Activated CD4-positive, CD25-positive, alpha-beta regulatory T cell (primary cell): ENCODE measurements around the gene CYBA.
"Not testable (repeated sequence)": the region's sequence is repeated elsewhere in the genome, so short reads cannot be mapped to it uniquely, and the experiment has no call there.

ENCODE experiments used
- DNase-seq, 4 experiments: peaks; one replicate each; lab custom pipeline; 2025; lab: John Stamatoyannopoulos, UW

The CYBA gene

GRCh38 chr16:88610909-88611812 is 39.7 kb downstream of the CYBA start:
- DNase-seq: no peak

GRCh38 chr16:88610080-88610479 is 40.8 kb downstream of the CYBA start:
- DNase-seq: no peak

- DNase-seq: not testable (repeated sequence)
Measured at GRCh38 chr16:88609426-88609825, 41.4 kb downstream of the CYBA start.

- DNase-seq: no peak
Measured at GRCh38 chr16:88608076-88608475, 42.8 kb downstream of the CYBA start.

- no peak for DNase-seq
Measured at GRCh38 chr16:88606148-88606757, 44.6 kb downstream of the CYBA start.

- DNase-seq: no peak
Measured at GRCh38 chr16:88605186-88606147, 45.4 kb downstream of the CYBA start.

- no peak for DNase-seq
Measured at GRCh38 chr16:88602091-88602490, 48.8 kb downstream of the CYBA start.

GRCh38 chr16:88601313-88602036 is 49.4 kb downstream of the CYBA start:
- no peak for DNase-seq

GRCh38 chr16:88600539-88600896 is 50.3 kb downstream of the CYBA start:
- no peak for DNase-seq

- DNase-seq: no peak
Measured at GRCh38 chr16:88599825-88600538, 50.9 kb downstream of the CYBA start.

- DNase-seq: no peak
Measured at GRCh38 chr16:88599092-88599733, 51.6 kb downstream of the CYBA start.

- no peak for DNase-seq
Measured at GRCh38 chr16:88597856-88598491, 52.9 kb downstream of the CYBA start.

- DNase-seq: no peak
Measured at GRCh38 chr16:88596483-88596882, 54.4 kb downstream of the CYBA start.

- no peak for DNase-seq
Measured at GRCh38 chr16:88595921-88596320, 54.9 kb downstream of the CYBA start.

- DNase-seq: no peak
Measured at GRCh38 chr16:88595101-88595500, 55.8 kb downstream of the CYBA start.

- no peak for DNase-seq
Measured at GRCh38 chr16:88593910-88594309, 56.9 kb downstream of the CYBA start.

GRCh38 chr16:88593489-88593888 is 57.4 kb downstream of the CYBA start:
- no peak for DNase-seq
